HEK293 (cell line): ENCODE data around the gene COL6A2.

Experiments used
- KLF1 ChIP-seq: fragments of 450-650 bp; formaldehyde crosslinking; IDR thresholded peaks from 2 replicates; pipeline ENCODE4 v1.5.1; 2016; ENCODE audit warnings: missing biosample characterization, missing genetic modification characterization
- ZNF239 ChIP-seq: fragments of 450-650 bp; formaldehyde crosslinking; IDR thresholded peaks from 2 replicates; pipeline ENCODE4 v1.5.1; 2016; ENCODE audit warnings: missing biosample characterization, missing genetic modification characterization
- ZNF670 ChIP-seq: fragments of 450-650 bp; formaldehyde crosslinking; IDR thresholded peaks from 2 replicates; pipeline ENCODE4 v1.5.1; 2016; ENCODE audit warnings: missing biosample characterization, missing genetic modification characterization, low read depth
- TF ChIP-seq, protein P1 (sequence below): fragments of 450-650 bp; formaldehyde crosslinking; IDR thresholded peaks from 2 replicates; pipeline ENCODE4 v1.5.1; 2016; ENCODE audit warnings: missing biosample characterization, missing genetic modification characterization
- TF ChIP-seq, protein P2 (sequence below): fragments of 450-650 bp; formaldehyde crosslinking; IDR thresholded peaks from 2 replicates; pipeline ENCODE4 v1.5.1; 2016; ENCODE audit warnings: missing biosample characterization, missing genetic modification characterization
- TF ChIP-seq, protein P3 (sequence below): fragments of 450-650 bp; formaldehyde crosslinking; IDR thresholded peaks from 2 replicates; pipeline ENCODE4; 2016; ENCODE audit warnings: missing biosample characterization, missing genetic modification characterization
- TF ChIP-seq, protein P4 (sequence below): fragments of 450-650 bp; formaldehyde crosslinking; IDR thresholded peaks from 2 replicates; pipeline ENCODE4 v1.5.1; 2017; ENCODE audit warnings: missing biosample characterization, mild to moderate bottlenecking, missing genetic modification characterization, moderate library complexity

DNA sequence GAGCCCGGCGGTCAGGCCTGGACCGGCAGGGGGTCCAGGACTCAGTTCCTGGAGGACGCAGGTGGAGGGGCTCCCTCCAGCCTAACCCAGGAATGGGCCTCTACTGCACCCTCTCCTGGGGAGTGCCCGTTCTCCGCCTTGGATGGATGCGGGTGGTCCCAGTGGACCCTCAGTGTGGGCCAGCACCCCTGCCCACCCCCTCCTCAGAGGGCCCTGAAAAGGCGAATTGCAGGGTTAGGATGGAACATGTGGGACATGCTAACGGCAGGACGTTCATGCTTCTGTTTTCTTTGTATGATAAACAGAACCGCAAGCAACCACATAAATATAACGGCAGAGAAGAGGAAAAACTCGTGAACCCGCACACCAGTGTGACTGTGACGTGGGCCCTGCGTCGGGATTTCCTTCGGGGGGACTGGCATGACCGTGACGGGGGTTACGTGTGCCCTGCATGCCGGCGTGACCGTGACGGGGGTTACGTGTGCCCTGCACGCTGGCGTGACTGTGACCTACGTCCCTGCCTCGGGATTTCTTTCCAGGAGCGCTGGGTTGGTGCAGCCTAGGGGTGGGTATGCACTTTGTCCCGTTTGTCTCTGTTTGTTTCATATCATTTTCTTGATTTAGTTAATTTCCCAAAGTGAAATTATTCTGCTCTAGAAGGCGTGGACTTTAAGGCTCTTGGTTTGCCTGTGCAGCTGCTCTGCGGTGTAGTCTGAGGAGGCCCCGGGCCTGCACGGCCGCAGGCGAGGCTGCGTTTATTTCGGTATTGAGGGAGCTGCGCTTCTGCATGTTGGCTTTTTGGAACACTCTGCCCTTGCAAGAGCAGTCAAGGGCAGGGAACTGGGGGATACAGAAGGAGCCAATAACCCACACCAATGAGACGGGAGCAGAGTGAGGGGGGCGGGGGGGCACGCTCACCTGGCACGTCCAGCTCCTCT lies 54.3 kb downstream of the COL6A2 start:
- TF ChIP-seq, protein P1, sequence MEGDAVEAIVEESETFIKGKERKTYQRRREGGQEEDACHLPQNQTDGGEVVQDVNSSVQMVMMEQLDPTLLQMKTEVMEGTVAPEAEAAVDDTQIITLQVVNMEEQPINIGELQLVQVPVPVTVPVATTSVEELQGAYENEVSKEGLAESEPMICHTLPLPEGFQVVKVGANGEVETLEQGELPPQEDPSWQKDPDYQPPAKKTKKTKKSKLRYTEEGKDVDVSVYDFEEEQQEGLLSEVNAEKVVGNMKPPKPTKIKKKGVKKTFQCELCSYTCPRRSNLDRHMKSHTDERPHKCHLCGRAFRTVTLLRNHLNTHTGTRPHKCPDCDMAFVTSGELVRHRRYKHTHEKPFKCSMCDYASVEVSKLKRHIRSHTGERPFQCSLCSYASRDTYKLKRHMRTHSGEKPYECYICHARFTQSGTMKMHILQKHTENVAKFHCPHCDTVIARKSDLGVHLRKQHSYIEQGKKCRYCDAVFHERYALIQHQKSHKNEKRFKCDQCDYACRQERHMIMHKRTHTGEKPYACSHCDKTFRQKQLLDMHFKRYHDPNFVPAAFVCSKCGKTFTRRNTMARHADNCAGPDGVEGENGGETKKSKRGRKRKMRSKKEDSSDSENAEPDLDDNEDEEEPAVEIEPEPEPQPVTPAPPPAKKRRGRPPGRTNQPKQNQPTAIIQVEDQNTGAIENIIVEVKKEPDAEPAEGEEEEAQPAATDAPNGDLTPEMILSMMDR (tag by site-specific recombination) = no peak
- TF ChIP-seq, protein P2, sequence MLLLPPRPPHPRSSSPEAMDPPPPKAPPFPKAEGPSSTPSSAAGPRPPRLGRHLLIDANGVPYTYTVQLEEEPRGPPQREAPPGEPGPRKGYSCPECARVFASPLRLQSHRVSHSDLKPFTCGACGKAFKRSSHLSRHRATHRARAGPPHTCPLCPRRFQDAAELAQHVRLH (tag by site-specific recombination) = no peak
- TF ChIP-seq ZNF670 (tag by site-specific recombination) = no peak
- no peak for TF ChIP-seq ZNF239
- no peak for TF ChIP-seq KLF1
- TF ChIP-seq, protein P3, sequence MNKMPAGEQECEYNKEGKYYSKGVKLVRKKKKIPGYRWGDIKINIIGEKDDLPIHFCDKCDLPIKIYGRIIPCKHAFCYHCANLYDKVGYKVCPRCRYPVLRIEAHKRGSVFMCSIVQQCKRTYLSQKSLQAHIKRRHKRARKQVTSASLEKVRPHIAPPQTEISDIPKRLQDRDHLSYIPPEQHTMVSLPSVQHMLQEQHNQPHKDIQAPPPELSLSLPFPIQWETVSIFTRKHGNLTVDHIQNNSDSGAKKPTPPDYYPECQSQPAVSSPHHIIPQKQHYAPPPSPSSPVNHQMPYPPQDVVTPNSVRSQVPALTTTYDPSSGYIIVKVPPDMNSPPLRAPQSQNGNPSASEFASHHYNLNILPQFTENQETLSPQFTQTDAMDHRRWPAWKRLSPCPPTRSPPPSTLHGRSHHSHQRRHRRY (tag by site-specific recombination) = no peak
- TF ChIP-seq, protein P4, sequence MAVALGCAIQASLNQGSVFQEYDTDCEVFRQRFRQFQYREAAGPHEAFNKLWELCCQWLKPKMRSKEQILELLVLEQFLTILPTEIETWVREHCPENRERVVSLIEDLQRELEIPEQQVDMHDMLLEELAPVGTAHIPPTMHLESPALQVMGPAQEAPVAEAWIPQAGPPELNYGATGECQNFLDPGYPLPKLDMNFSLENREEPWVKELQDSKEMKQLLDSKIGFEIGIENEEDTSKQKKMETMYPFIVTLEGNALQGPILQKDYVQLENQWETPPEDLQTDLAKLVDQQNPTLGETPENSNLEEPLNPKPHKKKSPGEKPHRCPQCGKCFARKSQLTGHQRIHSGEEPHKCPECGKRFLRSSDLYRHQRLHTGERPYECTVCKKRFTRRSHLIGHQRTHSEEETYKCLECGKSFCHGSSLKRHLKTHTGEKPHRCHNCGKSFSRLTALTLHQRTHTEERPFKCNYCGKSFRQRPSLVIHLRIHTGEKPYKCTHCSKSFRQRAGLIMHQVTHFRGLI (tag by site-specific recombination) = no peak
